Activated naive CD4-positive, alpha-beta T cell (primary cell): ENCODE measurements around the gene ZNF761.
"Not testable (repeated sequence)": the region's sequence is repeated elsewhere in the genome, so short reads cannot be mapped to it uniquely, and the experiment has no call there.

Source experiments
- DNase-seq, 4 experiments: peaks; one replicate each; lab custom pipeline; 2025; lab: John Stamatoyannopoulos, UW

ZNF761 gene

DNA sequence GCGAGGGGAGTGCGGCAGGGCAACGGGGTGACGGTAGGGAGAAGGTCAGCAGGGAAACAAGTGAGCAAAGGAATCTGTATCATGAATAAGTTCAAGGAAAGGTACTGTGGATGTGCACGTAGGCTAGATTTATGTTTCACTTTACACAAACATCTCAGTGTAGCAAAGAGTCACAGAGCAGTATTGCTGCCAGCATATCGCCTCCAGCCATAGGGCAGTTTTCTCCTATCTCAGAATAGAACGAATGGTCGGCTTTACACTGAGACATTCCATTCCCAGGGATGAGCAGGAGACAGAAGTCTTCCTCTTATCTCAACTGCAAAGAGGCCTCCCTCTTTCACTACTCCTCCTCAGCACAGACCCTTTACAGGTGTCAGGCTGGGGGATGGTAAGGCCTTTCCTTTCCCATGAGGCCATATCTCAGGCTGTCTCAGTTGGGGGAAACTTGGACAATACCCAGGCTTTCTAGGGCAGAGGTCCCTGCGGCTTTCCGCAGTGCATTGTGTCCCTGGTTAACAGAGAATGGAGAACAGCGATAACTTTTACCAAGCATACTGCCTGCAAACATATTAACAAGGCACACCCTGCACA, 28.4 kb downstream of the ZNF761 start:
- not testable (repeated sequence) for DNase-seq

GRCh38 chr19:53461866-53462265, 30.1 kb downstream of the ZNF761 start:
- DNase-seq = no peak

DNA sequence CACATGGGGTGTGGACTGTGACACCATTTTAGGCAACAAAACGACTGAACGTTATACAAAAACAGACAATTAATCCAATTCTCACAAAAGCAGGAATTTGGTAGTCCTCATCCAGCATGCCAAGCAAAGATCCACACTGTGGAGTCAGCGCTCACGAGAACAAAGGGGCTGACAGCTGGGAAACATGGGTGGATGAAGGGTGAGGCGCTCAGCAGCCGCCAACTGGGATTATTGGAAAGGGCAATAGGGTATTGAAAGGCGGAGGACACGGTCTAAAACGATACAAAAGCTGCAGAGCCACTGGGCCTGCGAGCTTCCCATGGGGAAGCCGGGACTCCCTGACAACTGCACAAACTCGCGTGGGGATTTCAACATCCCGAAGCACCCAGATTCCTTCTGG, 31.1 kb downstream of the ZNF761 start:
- DNase-seq = no peak

DNA sequence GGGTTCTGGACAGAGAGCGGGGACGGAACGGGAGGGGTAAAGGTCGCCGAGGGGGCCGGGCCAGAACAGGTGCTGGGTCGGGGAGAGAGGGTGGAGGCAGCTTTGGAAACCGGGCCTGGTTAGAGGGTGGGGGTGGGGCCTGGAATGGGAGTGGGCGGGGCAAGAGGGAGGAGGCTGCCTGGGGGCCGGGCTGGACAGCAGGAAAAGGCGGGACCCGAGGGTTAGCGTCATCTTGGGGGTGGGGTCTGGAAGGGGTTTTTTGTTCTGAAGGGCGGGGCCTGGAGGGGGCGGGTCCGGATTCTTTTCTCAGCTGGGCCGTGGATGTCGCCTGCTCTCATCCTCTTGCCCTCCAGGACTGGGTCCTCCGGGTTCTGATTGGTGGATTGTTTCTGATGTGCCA, 31.5 kb downstream of the ZNF761 start:
- no peak for DNase-seq

- no peak for DNase-seq
Measured at GRCh38 chr19:53466726-53467484, 35.1 kb downstream of the ZNF761 start.

- DNase-seq = peak; percentile 93 to 97 (median 96)
Measured at GRCh38 chr19:53467485-53468262, 35.9 kb downstream of the ZNF761 start, which contains the start of gene ZNF813. ZNF813 (plus strand) TSS chr19:53467733; CDS start chr19:53483823, 16,090 bp downstream.

DNA sequence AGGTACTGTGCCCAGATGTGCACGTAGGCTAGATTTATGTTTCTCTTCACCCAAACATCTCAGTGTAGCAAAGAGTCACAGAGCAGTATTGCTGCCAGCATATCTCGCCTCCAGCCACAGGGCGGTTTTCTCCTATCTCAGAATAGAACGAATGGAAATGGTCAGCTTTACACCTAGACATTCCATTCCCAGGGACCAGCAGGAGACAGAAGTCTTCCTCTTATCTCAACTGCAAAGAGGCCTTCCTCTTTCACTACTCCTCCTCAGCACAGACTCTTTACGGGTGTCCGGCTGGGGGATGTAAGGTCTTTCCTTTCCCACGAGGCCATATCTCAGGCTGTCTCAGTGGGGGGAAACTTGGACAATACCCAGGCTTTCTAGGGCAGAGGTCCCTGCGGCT, 36.8 kb downstream of the ZNF761 start:
- DNase-seq = not testable (repeated sequence)

GRCh38 chr19:53471916-53472315, 40.1 kb downstream of the ZNF761 start:
- DNase-seq = no peak

GRCh38 chr19:53474832-53475231, 43.0 kb downstream of the ZNF761 start:
- not testable (repeated sequence) for DNase-seq

DNA sequence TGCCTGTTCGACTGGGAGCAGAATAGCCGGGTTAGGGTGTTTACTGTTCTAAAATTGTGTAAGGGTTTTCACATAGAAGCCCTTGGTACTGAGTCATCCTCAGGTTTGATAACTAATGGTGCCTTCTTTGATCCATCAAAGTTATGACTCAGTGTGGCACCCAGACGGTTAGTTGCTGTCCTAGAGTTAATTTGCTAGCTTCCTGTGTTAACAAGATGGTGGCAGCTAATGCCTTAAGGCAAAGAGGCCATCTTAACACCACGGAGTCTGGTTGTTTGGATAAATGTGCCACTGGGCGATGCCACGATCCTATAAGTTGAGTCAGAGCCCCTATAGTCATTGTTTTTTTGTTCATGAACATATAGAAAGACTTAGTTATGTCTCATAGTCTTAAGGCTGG, 43.7 kb downstream of the ZNF761 start:
- not testable (repeated sequence) for DNase-seq

- not testable (repeated sequence) for DNase-seq
Measured at GRCh38 chr19:53483751-53484150, 52.0 kb downstream of the ZNF761 start.

DNA sequence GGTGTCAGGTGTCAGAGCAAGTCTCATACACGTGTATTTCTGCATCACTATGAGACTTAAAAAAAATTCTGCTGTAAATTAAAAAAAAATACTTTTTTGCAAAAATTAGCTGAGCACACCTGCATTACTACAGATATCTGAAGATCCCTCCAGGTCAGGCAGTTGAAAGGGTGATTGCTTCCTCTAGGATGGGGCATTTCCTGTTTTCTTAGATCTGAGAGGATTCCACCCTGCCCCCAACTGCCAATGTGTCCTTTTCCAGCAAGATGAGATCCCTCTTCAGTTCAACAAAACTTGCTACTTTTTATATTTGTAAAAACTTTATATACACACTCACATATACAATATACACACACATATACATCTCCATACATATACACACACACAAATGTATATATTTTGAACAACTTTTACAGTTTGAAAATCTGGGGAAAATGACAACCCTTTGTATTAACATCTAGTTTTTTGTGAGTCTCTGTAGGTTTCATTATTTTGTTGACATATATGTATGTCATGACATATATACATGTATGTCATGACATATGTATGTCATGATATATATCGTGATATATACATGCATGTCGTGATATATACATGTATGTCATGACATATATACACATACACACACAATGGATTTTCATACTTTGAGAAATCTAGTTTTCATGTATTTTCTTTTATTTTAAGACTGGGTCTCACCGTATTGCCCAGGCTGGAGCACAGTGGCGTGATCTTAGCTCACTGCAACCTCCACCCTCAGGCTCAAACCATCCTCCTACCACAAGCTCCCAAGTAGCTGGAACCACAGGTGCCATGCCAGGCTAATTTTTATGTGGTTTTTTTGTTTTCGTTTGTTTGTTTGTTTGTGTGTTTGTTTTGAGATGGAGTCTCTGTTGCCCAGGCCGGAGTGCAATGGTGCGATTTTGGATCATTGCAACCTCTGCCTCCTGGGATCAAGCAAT, 53.5 kb downstream of the ZNF761 start:
- DNase-seq = no peak

DNA sequence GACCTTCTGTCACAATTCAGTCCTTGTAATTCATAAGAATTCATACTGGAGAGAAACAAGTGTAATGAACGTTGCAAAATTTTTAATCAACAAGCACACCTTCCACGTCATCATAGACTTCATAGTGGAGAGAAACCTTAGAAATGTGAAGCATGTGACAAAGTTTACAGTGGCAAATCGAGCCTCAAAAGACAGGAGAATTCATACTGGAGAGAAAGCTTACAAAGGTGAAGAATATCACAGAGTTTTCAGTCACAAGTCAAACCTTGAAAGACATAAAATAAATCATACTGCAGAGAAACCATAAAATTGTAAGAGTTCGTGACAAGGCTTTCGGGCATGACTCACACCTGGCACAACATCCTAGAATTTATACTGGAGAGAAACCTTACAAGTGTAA, 60.4 kb downstream of the ZNF761 start:
- no peak for DNase-seq

- DNase-seq = not testable (repeated sequence)
Measured at GRCh38 chr19:53497311-53498023, 65.7 kb downstream of the ZNF761 start.

GRCh38 chr19:53498024-53498395, 66.2 kb downstream of the ZNF761 start:
- DNase-seq = not testable (repeated sequence)

GRCh38 chr19:53503151-53503550, 71.4 kb downstream of the ZNF761 start:
- not testable (repeated sequence) for DNase-seq

DNA sequence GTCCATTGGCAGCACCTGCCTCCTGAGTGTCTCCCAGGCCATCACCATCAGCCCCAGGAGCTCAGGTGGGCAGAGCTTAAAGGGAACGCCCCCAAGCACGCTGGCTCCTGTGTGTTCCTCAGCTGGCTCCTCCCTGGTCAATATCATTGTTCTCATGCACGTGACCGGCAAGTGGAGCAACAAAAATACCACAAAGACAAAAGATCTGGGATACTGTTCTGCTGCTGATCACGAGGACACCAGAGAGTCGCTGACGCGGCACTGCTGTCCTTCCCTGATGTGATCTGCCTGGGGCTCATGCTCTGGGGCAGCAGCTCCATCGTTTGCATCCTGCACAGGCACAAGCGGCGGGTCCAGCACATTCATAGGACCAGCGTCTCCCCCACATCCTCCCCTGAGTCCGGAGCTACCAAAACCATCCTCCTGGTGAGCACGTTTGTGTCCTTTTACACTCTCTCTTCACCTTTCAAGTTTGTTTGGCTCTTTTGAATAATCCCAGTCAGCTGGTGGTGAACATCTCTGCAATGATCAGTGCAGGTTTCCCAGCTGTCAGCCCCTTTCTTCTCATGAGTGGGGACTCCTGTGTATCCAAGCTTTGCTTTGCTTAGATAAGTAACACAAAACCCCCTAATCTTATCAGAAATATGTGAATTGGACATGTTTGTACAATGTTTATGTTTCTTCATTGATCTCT, 72.0 kb downstream of the ZNF761 start:
- DNase-seq = not testable (repeated sequence)

- DNase-seq = not testable (repeated sequence)
Measured at GRCh38 chr19:53504365-53504703, 72.5 kb downstream of the ZNF761 start.

GRCh38 chr19:53504885-53505284, 73.1 kb downstream of the ZNF761 start:
- no peak for DNase-seq

DNA sequence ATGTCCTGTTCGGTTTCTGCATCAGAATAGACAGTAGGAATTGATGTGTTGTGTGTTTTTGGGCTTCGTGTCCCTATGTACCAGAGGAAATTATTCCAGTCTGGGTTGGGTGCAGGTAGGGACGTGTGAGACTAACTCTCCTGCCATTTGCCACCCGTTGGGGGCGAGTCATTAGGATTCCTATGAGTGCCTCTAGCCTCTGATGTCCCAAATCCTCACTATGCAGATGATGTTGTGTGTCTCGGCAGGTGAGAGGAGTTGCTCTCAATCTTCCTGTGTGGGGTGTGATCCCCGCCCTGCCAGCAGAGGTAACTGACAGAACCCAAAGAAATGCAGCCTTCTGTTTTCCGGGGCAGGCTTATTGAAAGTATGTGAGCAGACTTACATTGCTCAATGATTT, 74.9 kb downstream of the ZNF761 start:
- no peak for DNase-seq
